Activated CD8-positive, alpha-beta T cell treated with anti-CD3 and anti-CD28 coated beads, Interleukin-2, amount 10 ng/mL, durations not matched to agents 7 days and 5 days (primary cell): ENCODE data around the gene ZNF276. TPM values are rescaled to one million over a fixed set of nuclear protein-coding genes. Genes with fewer than 3 reads are reported as not detected.
A peak's percentile ranks its signal among the peaks of the same experiment; 100 is the strongest.

Experiments
- ATAC-seq: fragments of 150-1000 bp; cut with Tn5 transposase; one replicate; pipeline ENCODE4 v1.10.0; 2021; ENCODE audit warnings: moderate library complexity
- CTCF ChIA-PET: fragments of 350-600 bp; sonication (Branson Sonifier 250); formaldehyde crosslinking; loops from one replicate; lab custom pipeline; 2021; ENCODE audit warnings: antibody characterized with exemption; lab: Charles Lee
- POLR2A ChIA-PET: fragments of 350-600 bp; sonication (Branson Sonifier 250); formaldehyde crosslinking; loops from one replicate; lab custom pipeline; 2021; ENCODE audit warnings: antibody characterized with exemption; lab: Charles Lee
- DNase-seq: peaks from one replicate; pipeline ENCODE4 v3.0.0-alpha.2; 2020
- H3K27ac Mint-ChIP-seq: one replicate; pipeline ENCODE4 v1.8.0; 2021; ENCODE audit warnings: mild to moderate bottlenecking, mixed read lengths
- H3K27me3 Mint-ChIP-seq: one replicate; pipeline ENCODE4 v1.8.0; 2021; ENCODE audit warnings: low read depth, mixed read lengths
- H3K36me3 Mint-ChIP-seq: one replicate; pipeline ENCODE4 v1.8.0; 2021; ENCODE audit warnings: low read depth, mixed read lengths
- H3K4me1 Mint-ChIP-seq: one replicate; pipeline ENCODE4 v1.8.0; 2021; ENCODE audit warnings: low read depth, mixed read lengths
- H3K4me3 Mint-ChIP-seq: one replicate; pipeline ENCODE4 v1.8.0; 2021; ENCODE audit warnings: mild to moderate bottlenecking, mixed read lengths
- H3K9me3 Mint-ChIP-seq: one replicate; pipeline ENCODE4 v1.8.0; 2022; ENCODE audit warnings: mixed read lengths; ENCODE audit not compliant: insufficient read depth
- total RNA-seq, 2 experiments: library from RNA; stranded (reverse); gene quantifications; one replicate each; pipeline ENCODE4 v1.2.3, GENCODE V29; 2021

ZNF276 gene
- total RNA-seq, 2 experiments from 2014 or later, result 67.5 to 69.6 TPM

- ChIA-PET CTCF (interaction anchor here (1.5 to 1.6 kb wide), 2 partner anchors 24 to 62 kb away, joined by 3 to 4 read pairs; no protein-coding TSS in a partner anchor), POLR2A (interaction anchor here (2.6 kb wide), 1 partner anchor 9 kb away, joined by 6 read pairs; no protein-coding TSS in a partner anchor)
- peaks cover 68% of the 10 kb centered on the region for H3K36me3 Mint-ChIP-seq
- no peak overlapping the region for H3K27ac Mint-ChIP-seq
- H3K4me3 Mint-ChIP-seq, result no peak overlapping the region
- ATAC-seq (no peak), DNase-seq (no peak)
- H3K4me1 Mint-ChIP-seq, result peaks cover 33% of the 10 kb centered on the region
- no peaks in the 10 kb centered on the region for H3K9me3 Mint-ChIP-seq
- H3K27me3 Mint-ChIP-seq, result no peaks in the 10 kb centered on the region
Measured at GRCh38 chr16:89729863-89730593, 8.7 kb downstream of the ZNF276 start.

DNA sequence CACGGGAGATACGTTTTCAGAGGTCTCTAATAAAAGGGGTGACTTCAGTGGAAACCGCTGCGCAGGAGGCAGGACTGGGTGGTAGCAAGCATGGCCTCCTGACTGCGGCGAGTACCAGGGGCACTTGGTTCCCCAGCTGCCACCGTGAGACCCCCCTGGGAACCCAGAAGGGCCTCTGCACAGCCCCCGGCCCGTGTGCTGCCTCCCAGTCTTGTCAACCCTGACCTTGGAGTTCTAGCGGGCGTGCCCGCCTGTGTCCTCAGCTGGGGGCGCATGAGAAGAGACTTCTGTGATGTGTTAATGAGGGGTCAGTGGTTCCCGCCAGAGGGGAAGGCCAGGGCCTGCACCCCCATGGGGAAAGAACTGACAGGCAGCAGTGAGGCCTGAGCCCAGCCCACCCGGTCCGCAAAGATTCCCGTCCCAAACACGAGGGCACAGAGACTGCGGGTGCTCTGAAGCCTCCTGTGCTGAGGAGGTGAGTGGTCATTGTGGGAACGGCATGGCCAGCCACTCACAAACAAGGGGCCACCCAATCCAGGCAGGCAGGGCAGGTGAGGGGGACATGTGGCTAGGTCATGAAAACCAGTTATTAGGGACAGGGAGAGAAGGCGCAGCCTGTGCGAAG is 9.4 kb downstream of the ZNF276 start:
- H3K4me1 Mint-ChIP-seq, result peaks cover 35% of the 10 kb centered on the region
- H3K4me3 Mint-ChIP-seq, result no peak overlapping the region

GRCh38 chr16:89732142-89732917 is 11.0 kb downstream of the ZNF276 start:
- H3K9me3 Mint-ChIP-seq, result no peaks in the 10 kb centered on the region
- ATAC-seq, result no peak
- no peak overlapping the region for H3K27ac Mint-ChIP-seq
- H3K36me3 Mint-ChIP-seq, result peaks cover 78% of the 10 kb centered on the region
- CTCF ChIA-PET, result interaction anchor here (1.2 kb wide), 1 partner anchor 27 kb away, joined by 3 read pairs; no protein-coding TSS in a partner anchor
- H3K27me3 Mint-ChIP-seq, result no peaks in the 10 kb centered on the region
- no peak for DNase-seq
- peaks cover 40% of the 10 kb centered on the region for H3K4me1 Mint-ChIP-seq
- POLR2A ChIA-PET, result interaction anchor here (1.5 kb wide), 1 partner anchor 9 kb away, joined by 7 read pairs; no protein-coding TSS in a partner anchor
- H3K4me3 Mint-ChIP-seq, result no peak overlapping the region

More for the DNA sequence above, 9.4 kb downstream of the ZNF276 start:
- H3K36me3 Mint-ChIP-seq, result peaks cover 75% of the 10 kb centered on the region
- DNase-seq (no peak), ATAC-seq (no peak)
- no peaks in the 10 kb centered on the region for H3K9me3 Mint-ChIP-seq
- POLR2A ChIA-PET, result interaction anchor here (2.6 kb wide), 1 partner anchor 8 kb away, joined by 6 read pairs; no protein-coding TSS in a partner anchor
- no peak overlapping the region for H3K27ac Mint-ChIP-seq
- H3K27me3 Mint-ChIP-seq, result no peaks in the 10 kb centered on the region
- CTCF ChIA-PET, result interaction anchor here (1.6 kb wide), 1 partner anchor 61 kb away, joined by 3 read pairs; no protein-coding TSS in a partner anchor

GRCh38 chr16:89732918-89733242 is 11.5 kb downstream of the ZNF276 start:
- ATAC-seq (no peak), DNase-seq (no peak)
- no peak overlapping the region for H3K4me3 Mint-ChIP-seq
- no peaks in the 10 kb centered on the region for H3K27me3 Mint-ChIP-seq
- peaks cover 40% of the 10 kb centered on the region for H3K4me1 Mint-ChIP-seq
- ChIA-PET CTCF (interaction anchor here (1.2 kb wide), 1 partner anchor 27 kb away, joined by 3 read pairs; no protein-coding TSS in a partner anchor), POLR2A (interaction anchor here (0.7 to 1.5 kb wide), 3 partner anchors 8 to 25 kb away, joined by 3 to 7 read pairs (median 6); no protein-coding TSS in a partner anchor)
- no peaks in the 10 kb centered on the region for H3K9me3 Mint-ChIP-seq
- peaks cover 79% of the 10 kb centered on the region for H3K36me3 Mint-ChIP-seq
- no peak overlapping the region for H3K27ac Mint-ChIP-seq

GRCh38 chr16:89733322-89733721 is 12.0 kb downstream of the ZNF276 start:
- ChIA-PET CTCF (interaction anchor here (1.2 kb wide), 1 partner anchor 28 kb away, joined by 3 read pairs; no protein-coding TSS in a partner anchor), POLR2A (interaction anchor here (0.7 to 1.5 kb wide), 2 partner anchors 9 to 26 kb away, joined by 3 to 6 read pairs; no protein-coding TSS in a partner anchor)
- peaks cover 82% of the 10 kb centered on the region for H3K36me3 Mint-ChIP-seq
- DNase-seq, result no peak
- H3K27ac Mint-ChIP-seq, result no peak overlapping the region
- no peak for ATAC-seq
- H3K27me3 Mint-ChIP-seq, result no peaks in the 10 kb centered on the region
- peaks cover 41% of the 10 kb centered on the region for H3K4me1 Mint-ChIP-seq
- H3K4me3 Mint-ChIP-seq, result no peak overlapping the region
- no peaks in the 10 kb centered on the region for H3K9me3 Mint-ChIP-seq

- H3K9me3 Mint-ChIP-seq, result no peaks in the 10 kb centered on the region
- H3K27ac Mint-ChIP-seq, result no peak overlapping the region
- peaks cover 43% of the 10 kb centered on the region for H3K4me1 Mint-ChIP-seq
- H3K36me3 Mint-ChIP-seq, result peaks cover 84% of the 10 kb centered on the region
- no peak for DNase-seq
- H3K27me3 Mint-ChIP-seq, result no peaks in the 10 kb centered on the region
- POLR2A ChIA-PET, result interaction anchor here (1.5 kb wide), 1 partner anchor 9 kb away, joined by 6 read pairs; no protein-coding TSS in a partner anchor
- CTCF ChIA-PET, result interaction anchor here (1.2 kb wide), 1 partner anchor 28 kb away, joined by 3 read pairs; no protein-coding TSS in a partner anchor
- no peak for ATAC-seq
- no peak overlapping the region for H3K4me3 Mint-ChIP-seq
Measured at GRCh38 chr16:89733792-89734191, 12.5 kb downstream of the ZNF276 start.

DNA sequence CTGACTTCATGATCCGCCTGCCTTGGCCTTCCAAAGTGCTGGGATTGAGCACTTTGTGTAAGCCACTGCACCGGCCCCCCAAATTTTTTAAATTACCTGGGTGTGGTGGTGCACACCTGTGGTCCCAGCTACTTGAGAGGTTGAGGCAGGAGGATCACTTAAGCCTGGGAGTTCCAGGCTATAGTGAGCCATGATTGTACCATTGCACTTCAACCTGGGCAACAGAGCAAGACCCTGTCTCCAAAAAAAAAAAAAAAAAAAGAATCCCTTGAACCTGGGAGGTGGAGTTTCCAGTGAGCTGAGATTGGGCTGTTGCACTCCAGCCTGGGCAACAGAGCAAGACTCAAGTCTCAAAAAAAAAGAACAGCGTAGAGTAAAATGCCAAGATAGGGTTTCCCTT is 15.2 kb downstream of the ZNF276 start:
- DNase-seq (no peak), ATAC-seq (no peak)
- Mint-ChIP-seq H3K27ac (peak overlapping the region; percentile 71), H3K4me1 (peaks cover 36% of the 10 kb centered on the region), H3K9me3 (no peaks in the 10 kb centered on the region), H3K27me3 (no peaks in the 10 kb centered on the region), H3K4me3 (no peak overlapping the region), H3K36me3 (peaks cover 84% of the 10 kb centered on the region)
- ChIA-PET CTCF (interaction anchor here (1.1 to 2.5 kb wide), 4 partner anchors 18 to 174 kb away, joined by 3 to 12 read pairs (median 6); no protein-coding TSS in a partner anchor), POLR2A (interaction anchor here (7.6 kb wide), 1 partner anchor 13 kb away, joined by 42 read pairs; no protein-coding TSS in a partner anchor)

DNA sequence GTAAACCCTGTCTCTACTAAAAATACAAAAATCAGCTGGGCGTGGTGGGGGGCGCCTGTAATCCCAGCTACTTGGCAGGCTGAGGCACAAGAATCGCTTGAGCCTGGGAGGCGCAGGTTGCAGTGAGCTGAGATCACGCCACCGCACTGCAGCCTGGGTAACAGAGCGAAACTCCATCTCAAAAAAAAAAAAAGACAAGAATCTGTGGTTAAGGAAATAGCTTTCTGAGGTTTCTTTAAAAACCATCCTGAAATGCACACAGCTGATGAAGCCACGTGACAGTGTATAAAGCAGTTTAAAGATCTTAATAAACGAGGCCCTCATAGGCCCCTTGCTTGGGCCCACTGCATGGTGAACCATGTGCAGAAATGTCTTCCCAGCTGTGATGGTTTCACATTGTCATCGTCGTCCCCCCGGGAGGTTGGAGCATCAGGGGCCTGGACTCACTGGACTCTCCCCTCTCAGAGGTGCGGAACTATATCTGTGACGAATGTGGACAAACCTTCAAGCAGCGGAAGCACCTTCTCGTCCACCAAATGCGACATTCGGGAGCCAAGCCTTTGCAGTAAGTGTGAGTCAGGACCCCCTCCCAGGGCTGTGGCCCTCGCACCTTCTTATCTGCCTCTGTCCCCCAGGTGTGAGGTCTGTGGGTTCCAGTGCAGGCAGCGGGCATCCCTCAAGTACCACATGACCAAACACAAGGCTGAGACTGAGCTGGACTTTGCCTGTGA is 16.2 kb downstream of the ZNF276 start:
- ChIA-PET POLR2A (interaction anchor here (1.9 to 7.6 kb wide), 2 partner anchors 8 to 14 kb away, joined by 6 to 42 read pairs; no protein-coding TSS in a partner anchor), CTCF (interaction anchor here (0.7 to 2.5 kb wide), 7 partner anchors 13 to 173 kb away, joined by 3 to 12 read pairs (median 3); partner anchors contain the start of gene FANCA)
- Mint-ChIP-seq H3K4me1 (peaks cover 32% of the 10 kb centered on the region), H3K27ac (peak overlapping the region; percentile 71), H3K4me3 (peak overlapping the region; percentile 15), H3K36me3 (peaks cover 79% of the 10 kb centered on the region), H3K27me3 (no peaks in the 10 kb centered on the region), H3K9me3 (no peaks in the 10 kb centered on the region)
- ATAC-seq, result peak; percentile 63
- DNase-seq, result peak; percentile 70

- Mint-ChIP-seq H3K27me3 (no peaks in the 10 kb centered on the region), H3K4me1 (peaks cover 29% of the 10 kb centered on the region), H3K9me3 (no peaks in the 10 kb centered on the region), H3K36me3 (peaks cover 77% of the 10 kb centered on the region), H3K4me3 (no peak overlapping the region), H3K27ac (peak overlapping the region; percentile 71)
- no peak for ATAC-seq
- ChIA-PET CTCF (no interaction called here), POLR2A (interaction anchor here (1.9 to 7.6 kb wide), 2 partner anchors 9 to 14 kb away, joined by 6 to 42 read pairs; no protein-coding TSS in a partner anchor)
- DNase-seq, result no peak
Measured at GRCh38 chr16:89738072-89738377, 16.7 kb downstream of the ZNF276 start.

- H3K27ac Mint-ChIP-seq, result no peak overlapping the region
- ATAC-seq, result no peak
- no peak for DNase-seq
- CTCF ChIA-PET, result interaction anchor here (0.8 kb wide), 1 partner anchor 33 kb away, joined by 4 read pairs; no protein-coding TSS in a partner anchor
- POLR2A ChIA-PET, result interaction anchor here (1.2 to 7.6 kb wide), 4 partner anchors 9 to 32 kb away, joined by 4 to 42 read pairs (median 6); no protein-coding TSS in a partner anchor
- peaks cover 29% of the 10 kb centered on the region for H3K4me1 Mint-ChIP-seq
- H3K4me3 Mint-ChIP-seq, result no peak overlapping the region
- H3K27me3 Mint-ChIP-seq, result no peaks in the 10 kb centered on the region
- peaks cover 76% of the 10 kb centered on the region for H3K36me3 Mint-ChIP-seq
- H3K9me3 Mint-ChIP-seq, result no peaks in the 10 kb centered on the region
Measured at GRCh38 chr16:89738538-89739317, 17.4 kb downstream of the ZNF276 start.
